Fibroblast of the aortic adventitia (primary cell): ENCODE results near the gene PRTFDC1. TPM values are rescaled to one million over a fixed set of nuclear protein-coding genes. Genes with fewer than 3 reads are reported as not detected.

Experiments
- DNase-seq: peaks from one replicate; pipeline ENCODE4 v3.0.0-alpha.2; 2010; ENCODE audit warnings: low read depth
- H3K4me3 ChIP-seq: 2 replicates; pipeline ENCODE4 v1.5.1; 2011; ENCODE audit warnings: low read depth, mild to moderate bottlenecking, control low read depth, low read length, moderate library complexity
- total RNA-seq: library from RNA; depleted of rRNA; stranded (reverse); fragments of >200 nt; gene quantifications from 2 replicates; pipeline ENCODE4 v1.2.3, GENCODE V29; 2012; ENCODE audit warnings: low replicate concordance
- TF ChIP-seq, protein P1 (sequence below): IDR thresholded peaks from 2 replicates; pipeline ENCODE4 v1.5.1; 2011; ENCODE audit warnings: mild to moderate bottlenecking, low read length, control low read depth, inconsistent platforms; ENCODE audit not compliant: insufficient read depth

Gene PRTFDC1
- total RNA-seq, 1 donor, result 39.6 TPM

DNA sequence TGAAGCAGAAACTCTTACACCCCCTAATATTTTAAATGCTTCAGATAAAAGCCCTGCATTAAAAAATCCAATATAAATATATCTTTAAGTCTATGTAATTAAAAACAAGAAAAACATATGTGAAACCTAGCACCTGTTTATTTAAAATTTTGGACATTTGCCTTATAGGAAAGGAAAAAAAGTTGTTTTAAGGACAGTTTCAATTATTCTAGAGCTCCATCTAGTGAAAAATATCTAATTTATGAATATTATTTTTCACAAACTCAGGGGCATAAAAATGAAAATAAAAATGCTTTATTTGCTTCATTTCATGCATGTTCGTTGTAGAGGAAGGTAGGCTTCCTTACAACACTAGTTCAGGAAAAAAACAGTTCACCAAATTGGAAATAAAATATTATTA lies 37.5 kb upstream of the PRTFDC1 start:
- TF ChIP-seq, protein P1, sequence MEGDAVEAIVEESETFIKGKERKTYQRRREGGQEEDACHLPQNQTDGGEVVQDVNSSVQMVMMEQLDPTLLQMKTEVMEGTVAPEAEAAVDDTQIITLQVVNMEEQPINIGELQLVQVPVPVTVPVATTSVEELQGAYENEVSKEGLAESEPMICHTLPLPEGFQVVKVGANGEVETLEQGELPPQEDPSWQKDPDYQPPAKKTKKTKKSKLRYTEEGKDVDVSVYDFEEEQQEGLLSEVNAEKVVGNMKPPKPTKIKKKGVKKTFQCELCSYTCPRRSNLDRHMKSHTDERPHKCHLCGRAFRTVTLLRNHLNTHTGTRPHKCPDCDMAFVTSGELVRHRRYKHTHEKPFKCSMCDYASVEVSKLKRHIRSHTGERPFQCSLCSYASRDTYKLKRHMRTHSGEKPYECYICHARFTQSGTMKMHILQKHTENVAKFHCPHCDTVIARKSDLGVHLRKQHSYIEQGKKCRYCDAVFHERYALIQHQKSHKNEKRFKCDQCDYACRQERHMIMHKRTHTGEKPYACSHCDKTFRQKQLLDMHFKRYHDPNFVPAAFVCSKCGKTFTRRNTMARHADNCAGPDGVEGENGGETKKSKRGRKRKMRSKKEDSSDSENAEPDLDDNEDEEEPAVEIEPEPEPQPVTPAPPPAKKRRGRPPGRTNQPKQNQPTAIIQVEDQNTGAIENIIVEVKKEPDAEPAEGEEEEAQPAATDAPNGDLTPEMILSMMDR, result no peak
- H3K4me3 ChIP-seq, result no peak overlapping the region
- DNase-seq, result peak; percentile 46

DNA sequence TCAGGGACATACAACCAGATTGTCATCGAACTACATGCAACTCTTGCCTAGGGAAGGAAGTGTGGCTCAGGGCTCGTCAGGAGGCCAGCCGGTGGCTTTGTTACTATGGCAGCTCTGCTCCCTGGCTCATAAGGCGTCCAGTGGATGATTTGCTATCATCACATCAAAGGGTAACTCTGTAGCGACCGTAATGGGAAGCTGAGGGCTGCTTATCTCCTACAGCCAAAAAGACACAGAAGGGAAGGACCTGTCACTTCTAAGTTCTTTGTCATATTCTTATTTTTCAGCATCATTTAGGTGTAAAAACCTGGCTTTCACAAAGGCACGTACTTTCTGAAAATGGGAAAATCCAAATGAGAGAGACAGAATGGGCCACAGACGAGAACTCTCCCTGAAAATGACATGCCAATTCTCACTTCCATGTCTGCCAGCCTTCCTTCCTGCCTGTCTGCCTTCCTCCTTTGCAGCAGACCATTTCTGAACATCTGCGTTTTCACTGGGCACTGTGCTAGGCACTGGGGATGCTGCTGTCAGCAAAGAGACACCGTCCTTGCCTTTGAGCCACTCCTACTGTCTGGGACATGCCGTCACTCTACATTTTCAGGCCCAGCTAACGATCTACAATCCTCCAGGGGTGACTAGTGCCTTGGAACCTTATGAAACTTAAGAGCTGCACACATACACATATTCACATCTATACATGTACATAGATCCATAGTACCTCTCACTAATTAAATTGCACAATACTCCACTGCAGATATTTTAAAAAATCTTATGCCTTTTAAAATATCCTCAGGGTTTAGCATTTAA lies 36.6 kb upstream of the PRTFDC1 start:
- TF ChIP-seq, protein P1, result no peak
- no peak overlapping the region for H3K4me3 ChIP-seq
- no peak for DNase-seq

DNA sequence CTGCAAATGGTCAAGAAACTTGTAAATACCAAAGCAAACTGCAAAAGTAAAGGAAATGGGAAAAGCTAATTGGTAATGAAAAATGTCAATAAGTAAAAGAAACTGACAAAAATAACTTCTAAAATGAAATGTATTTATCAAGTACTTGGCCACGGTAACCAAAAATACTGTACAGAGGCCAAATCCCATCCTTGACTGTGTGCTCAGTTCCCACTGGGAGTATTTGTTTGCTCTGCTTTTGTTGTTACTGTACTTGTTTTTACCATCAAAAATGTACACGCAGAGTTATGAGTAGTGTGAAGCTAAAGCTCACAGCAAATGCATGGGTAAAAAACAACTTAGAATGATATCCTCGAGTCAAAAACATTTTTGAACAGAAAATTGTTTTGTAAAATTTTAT lies 32.5 kb upstream of the PRTFDC1 start:
- DNase-seq, result no peak
- no peak overlapping the region for H3K4me3 ChIP-seq
- TF ChIP-seq, protein P1, result no peak

DNA sequence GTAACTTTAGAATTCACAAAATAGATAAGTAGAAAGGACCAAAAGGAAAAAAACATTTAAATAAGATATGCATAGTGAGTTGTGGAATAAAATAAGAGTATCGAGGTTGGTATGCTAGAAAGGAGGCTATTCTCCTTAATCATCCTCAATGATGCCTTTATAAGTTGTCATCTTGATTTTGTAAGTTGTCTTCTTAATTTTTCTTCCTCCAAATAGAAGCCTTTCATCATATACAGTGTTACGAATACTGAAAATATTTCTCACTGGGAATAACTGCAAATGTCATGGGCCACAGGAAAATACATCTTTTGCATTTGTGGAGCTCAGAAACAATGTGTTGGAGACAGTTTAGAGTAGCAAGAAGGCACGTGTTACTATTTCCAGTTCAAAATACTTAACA lies 31.5 kb upstream of the PRTFDC1 start:
- TF ChIP-seq, protein P1, result no peak
- peak; percentile 20 for DNase-seq
- no peak overlapping the region for H3K4me3 ChIP-seq

DNA sequence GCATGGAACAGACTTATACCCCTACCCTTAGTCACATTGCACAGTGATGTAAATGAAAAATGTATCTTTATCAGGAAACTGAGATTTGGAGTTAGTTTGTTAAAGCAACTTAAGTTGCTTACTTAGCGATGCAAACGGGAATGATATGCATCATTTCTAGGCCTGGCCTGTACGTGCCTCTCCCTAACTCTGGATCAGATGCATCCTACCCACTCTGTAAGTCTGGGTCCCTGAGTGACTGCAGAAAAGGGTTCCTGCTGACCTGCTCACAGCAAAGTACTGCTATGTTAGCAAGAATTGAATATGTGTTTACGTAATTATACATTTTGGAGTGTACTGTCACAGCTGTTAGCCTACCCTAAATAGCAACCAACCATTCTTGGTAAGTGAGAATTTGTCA lies 30.7 kb upstream of the PRTFDC1 start:
- DNase-seq, result no peak
- H3K4me3 ChIP-seq, result no peak overlapping the region
- TF ChIP-seq, protein P1, result no peak

DNA sequence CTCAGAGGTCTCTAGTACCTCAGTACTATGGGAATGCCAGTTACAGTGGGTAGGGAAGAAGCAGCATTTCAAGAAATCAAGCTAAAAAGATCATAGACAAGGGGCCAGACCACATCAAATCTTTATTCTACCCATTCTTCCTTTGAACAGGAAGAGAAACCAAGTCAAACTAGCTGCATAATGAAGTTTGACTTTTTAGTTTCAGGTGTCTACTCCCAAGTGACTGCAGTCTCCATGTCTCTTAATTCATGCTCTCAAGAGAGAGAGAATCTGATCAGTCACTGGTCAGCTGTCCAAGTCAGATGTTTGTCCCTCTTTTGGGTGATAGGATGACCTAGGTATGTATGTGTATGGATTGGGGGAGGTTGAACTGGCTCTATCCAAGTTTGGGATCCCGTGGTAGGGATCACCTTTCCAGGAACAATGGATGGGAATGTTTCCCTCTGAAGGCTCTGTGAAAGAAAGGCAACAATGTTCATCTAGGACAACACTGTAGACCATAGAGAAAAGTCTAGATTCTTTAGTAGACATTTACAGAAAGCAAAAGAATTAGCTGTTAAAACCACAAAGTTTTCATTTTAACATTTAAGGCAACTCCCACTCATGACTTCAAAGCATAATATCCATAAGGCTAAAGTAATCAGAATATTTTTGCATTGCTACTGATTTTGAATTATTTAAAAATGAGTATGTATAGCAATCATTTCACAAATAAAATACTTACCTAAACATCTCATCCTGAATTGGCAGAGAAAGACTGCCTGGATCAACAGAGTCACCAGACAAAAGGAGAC lies 30.1 kb upstream of the PRTFDC1 start:
- TF ChIP-seq, protein P1, result no peak
- H3K4me3 ChIP-seq, result no peak overlapping the region
- no peak for DNase-seq
